ENCODE data around the gene ERFL.
A peak's percentile ranks its signal among the peaks of the same experiment; 100 is the strongest.

The ERFL gene

GRCh38 chr19:41940731-41941409 is 12.6 kb upstream of the ERFL start (continued):
- TF ChIP-seq ZNF280C (tag by site-specific recombination; IDR thresholded peaks at IDR 0.05) (no peak), ZNF768 (tag by site-specific recombination; IDR thresholded peaks at IDR 0.05) (no peak), ZNF596 (tag by site-specific recombination; IDR thresholded peaks at IDR 0.05) (0 out of 2 replicates have a peak, but pooled peaks have one; percentile 32), TSHZ1 (tag by site-specific recombination; IDR thresholded peaks at IDR 0.05; ENCODE audit: borderline replicate concordance) (no peak), ZNF776 (tag by site-specific recombination; IDR thresholded peaks at IDR 0.05; ENCODE audit: borderline replicate concordance) (no peak), ZNF555 (tag by site-specific recombination; conservative IDR thresholded peaks at IDR 0.05) (no peak), ZFP41 (tag by site-specific recombination; IDR thresholded peaks at IDR 0.05; ENCODE audit: borderline replicate concordance) (no peak), WT1 (tag by site-specific recombination; IDR thresholded peaks at IDR 0.05) (no peak), ZFP37 (tag by site-specific recombination; IDR thresholded peaks at IDR 0.05) (no peak), ZNF174 (tag by site-specific recombination; IDR thresholded peaks at IDR 0.05) (no peak), SCRT1 (tag by site-specific recombination; IDR thresholded peaks at IDR 0.05; ENCODE audit: borderline replicate concordance) (no peak), GLIS1 (tag by site-specific recombination; IDR thresholded peaks at IDR 0.05) (peak; percentile 17), ZNF362 (tag by site-specific recombination; IDR thresholded peaks at IDR 0.05) (no peak), ZEB2 (tag by site-specific recombination; IDR thresholded peaks at IDR 0.05) (0 out of 2 replicates have a peak, but pooled peaks have one; percentile 28), ZBTB11 (tag by site-specific recombination; conservative IDR thresholded peaks at IDR 0.05; ENCODE audit: low read depth) (no peak), GLIS2 (tag by site-specific recombination; IDR thresholded peaks at IDR 0.05) (peak; percentile 28), ZNF416 (tag by site-specific recombination; IDR thresholded peaks at IDR 0.05) (no peak), ZSCAN23 (tag by site-specific recombination; IDR thresholded peaks at IDR 0.05) (no peak)
